AG08395 (cell line): ENCODE measurements around the gene TM9SF4.
"Not testable (repeated sequence)": the region's sequence is repeated elsewhere in the genome, so short reads cannot be mapped to it uniquely, and the experiment has no call there.

Experiments used
- DNase-seq: peaks from one replicate; pipeline ENCODE4 v3.0.0; 2012; ENCODE audit warnings: mixed read lengths, low spot score

Gene TM9SF4

GRCh38 chr20:32098786-32099185 is 10.7 kb upstream of the TM9SF4 start:
- no peak for DNase-seq

GRCh38 chr20:32108814-32109391 is 611 bp upstream of the TM9SF4 start:
- DNase-seq: no peak

- no peak for DNase-seq
Measured at GRCh38 chr20:32110173-32110704, 725 bp downstream of the TM9SF4 start.

- DNase-seq: no peak
Measured at GRCh38 chr20:32110727-32111126, 1.2 kb downstream of the TM9SF4 start.

GRCh38 chr20:32111156-32111686 is 1.7 kb downstream of the TM9SF4 start:
- no peak for DNase-seq

- DNase-seq: no peak
Measured at GRCh38 chr20:32111753-32112152, 2.2 kb downstream of the TM9SF4 start.

- no peak for DNase-seq
Measured at GRCh38 chr20:32112841-32113240, 3.3 kb downstream of the TM9SF4 start.

- no peak for DNase-seq
Measured at GRCh38 chr20:32113591-32114260, 4.2 kb downstream of the TM9SF4 start.

- DNase-seq: peak; percentile 34
Measured at GRCh38 chr20:32114305-32114960, 4.9 kb downstream of the TM9SF4 start.

- DNase-seq: no peak
Measured at GRCh38 chr20:32115211-32115767, 5.8 kb downstream of the TM9SF4 start.

- no peak for DNase-seq
Measured at GRCh38 chr20:32116079-32116521, 6.6 kb downstream of the TM9SF4 start.

GRCh38 chr20:32116796-32117195 is 7.3 kb downstream of the TM9SF4 start:
- not testable (repeated sequence) for DNase-seq

- not testable (repeated sequence) for DNase-seq
Measured at GRCh38 chr20:32118427-32118826, 8.9 kb downstream of the TM9SF4 start.

GRCh38 chr20:32119734-32120133 is 10.2 kb downstream of the TM9SF4 start:
- DNase-seq: no peak

GRCh38 chr20:32121908-32122307 is 12.4 kb downstream of the TM9SF4 start:
- not testable (repeated sequence) for DNase-seq

- DNase-seq: no peak
Measured at GRCh38 chr20:32123088-32123487, 13.6 kb downstream of the TM9SF4 start.

GRCh38 chr20:32124916-32125454 is 15.5 kb downstream of the TM9SF4 start:
- DNase-seq: no peak

GRCh38 chr20:32125506-32125905 is 16.0 kb downstream of the TM9SF4 start:
- no peak for DNase-seq

- DNase-seq: no peak
Measured at GRCh38 chr20:32126919-32127318, 17.4 kb downstream of the TM9SF4 start.

- DNase-seq: no peak
Measured at GRCh38 chr20:32127347-32127746, 17.8 kb downstream of the TM9SF4 start.

- no peak for DNase-seq
Measured at GRCh38 chr20:32128167-32128566, 18.7 kb downstream of the TM9SF4 start.

- no peak for DNase-seq
Measured at GRCh38 chr20:32129863-32130262, 20.3 kb downstream of the TM9SF4 start.
